SK-N-MC (cell line): ENCODE data around the gene HELZ.

Source experiments
- EZH2 ChIP-seq: fragments of 200-600 bp; sonication (generic); IDR thresholded peaks from one replicate; pipeline ENCODE4 v1.6.1; 2017; ENCODE audit warnings: antibody characterized with exemption
- FOXP2 ChIP-seq: optimal IDR thresholded peaks from 2 replicates; pipeline ENCODE3; 2011; ENCODE audit warnings: mild to moderate bottlenecking, moderate library complexity; ENCODE audit not compliant: insufficient read depth; ENCODE audit errors: extremely low read length, control extremely low read depth
- POLR2AphosphoS5 ChIP-seq: IDR thresholded peaks from 2 replicates; pipeline ENCODE4 v1.6.1; 2012; ENCODE audit warnings: mild to moderate bottlenecking, low read depth, low read length, borderline replicate concordance

DNA sequence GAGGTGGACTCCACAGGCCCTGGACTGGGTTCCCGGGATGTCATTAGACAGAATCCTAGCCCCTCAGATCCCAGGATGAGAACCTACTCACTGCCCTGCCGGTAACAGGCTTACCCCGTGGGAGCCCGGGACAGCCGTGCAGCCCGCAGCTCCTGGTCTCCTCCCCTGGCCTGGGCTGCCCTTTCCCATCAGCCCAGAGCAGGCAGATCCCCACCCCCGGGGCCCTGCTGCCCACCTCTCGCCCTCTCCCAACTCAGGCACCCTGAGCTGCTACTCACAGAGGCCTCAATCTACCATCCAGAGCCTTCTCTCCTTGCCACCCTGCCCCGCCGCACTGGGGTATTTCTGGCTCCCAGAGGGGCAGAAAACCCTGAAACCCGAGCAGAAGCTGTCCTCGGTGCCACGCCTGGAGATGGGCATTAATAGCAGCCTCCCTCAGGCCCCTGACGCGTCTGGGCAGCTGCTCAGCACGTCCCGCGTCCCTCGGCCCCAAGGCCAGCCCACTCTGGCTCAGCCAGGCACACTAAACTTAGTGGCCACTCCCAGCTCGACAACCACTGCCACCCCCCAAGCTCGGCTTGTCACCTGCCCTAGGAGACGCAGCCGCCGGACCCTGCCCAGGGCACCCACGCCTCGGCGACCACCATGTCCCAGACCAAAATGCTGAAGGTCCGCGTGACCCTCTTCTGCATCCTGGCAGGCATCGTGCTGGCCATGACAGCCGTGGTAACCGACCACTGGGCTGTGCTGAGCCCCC is 200.8 kb downstream of the HELZ start, which contains the start of gene CACNG1:
- TF ChIP-seq POLR2AphosphoS5 (no peak), EZH2 (no peak), FOXP2 (no peak)
